Medulla oblongata (tissue), 1 donor: ENCODE results near the gene PLOD1.
"Not testable (repeated sequence)": the region's sequence is repeated elsewhere in the genome, so short reads cannot be mapped to it uniquely, and the experiment has no call there.

Experiments used
- DNase-seq: peaks from one replicate; pipeline ENCODE4 v3.0.0-alpha.2; 2015; ENCODE audit errors: extremely low spot score

The PLOD1 gene

DNA sequence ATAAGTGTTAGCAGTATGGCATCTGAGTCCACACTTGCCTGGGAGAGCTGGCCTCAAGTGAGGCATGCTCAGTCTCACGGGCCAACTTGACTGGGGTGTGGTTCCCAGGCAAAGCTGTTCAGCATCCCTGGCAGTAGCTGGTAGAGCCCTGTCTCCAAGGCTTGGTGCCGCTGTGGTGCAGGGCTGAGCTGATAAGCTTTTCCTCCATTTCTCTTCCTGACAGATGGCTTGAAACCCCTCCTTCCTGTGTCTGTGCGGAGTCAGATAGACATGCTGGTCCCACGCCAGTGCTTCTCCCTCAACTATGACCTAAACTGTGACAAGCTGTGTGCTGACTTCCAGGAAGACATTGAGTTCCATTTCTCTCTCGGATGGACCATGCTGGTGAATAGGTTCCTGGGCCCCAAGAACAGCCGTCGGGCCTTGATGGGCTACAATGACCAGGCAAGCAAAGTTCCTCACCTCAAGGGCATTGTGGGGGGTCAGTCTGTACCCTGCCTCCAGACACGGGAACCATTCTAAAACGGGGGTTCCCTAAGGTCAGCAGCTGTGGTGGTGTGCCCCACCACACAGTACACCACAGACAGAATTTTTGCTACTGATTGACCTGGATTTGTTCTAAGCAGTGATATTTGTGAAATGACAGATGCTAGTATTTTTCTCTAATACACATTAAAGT is 71.1 kb downstream of the PLOD1 start:
- no peak for DNase-seq

DNA sequence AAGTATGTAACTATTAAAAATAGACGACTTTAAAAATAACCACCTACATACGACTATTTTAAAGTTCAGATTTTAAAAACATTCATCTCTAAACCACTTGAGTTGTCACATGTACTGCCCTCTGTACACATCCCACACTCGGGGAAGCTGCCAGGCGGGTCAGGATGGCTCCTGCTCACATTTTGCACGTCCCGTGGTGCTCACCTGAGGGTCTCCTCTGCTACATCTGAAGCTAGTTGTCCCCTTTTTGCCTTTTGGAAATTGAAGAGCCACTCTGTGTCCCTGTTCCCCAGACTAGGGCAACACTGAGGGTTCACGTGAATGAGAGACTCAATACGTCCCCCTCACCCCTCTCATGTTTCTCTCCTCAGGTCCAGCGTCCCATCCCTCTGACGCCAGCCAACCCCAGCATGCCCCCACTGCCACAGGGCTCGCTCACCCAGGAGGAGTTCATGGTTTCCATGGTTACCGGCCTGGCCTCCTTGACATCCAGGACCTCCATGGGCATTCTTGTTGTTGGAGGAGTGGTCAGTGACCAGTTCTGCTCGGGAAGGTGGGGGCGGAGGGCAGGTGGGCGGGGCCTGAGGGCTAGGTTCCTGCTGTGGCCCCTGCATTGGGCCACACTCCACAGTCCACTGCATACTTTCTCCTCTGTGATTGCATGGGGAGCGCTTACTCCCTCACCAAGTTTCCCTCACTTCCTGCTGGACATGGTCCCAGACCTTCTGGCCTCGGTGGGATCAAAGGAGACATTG is 71.8 kb downstream of the PLOD1 start:
- no peak for DNase-seq

GRCh38 chr1:12007204-12007603 is 72.7 kb downstream of the PLOD1 start:
- DNase-seq = no peak

- DNase-seq = not testable (repeated sequence)
These were observed 73.8 kb downstream of the PLOD1 start for GRCh38 chr1:12008355-12008754.

- DNase-seq = no peak
These were observed 74.9 kb downstream of the PLOD1 start for GRCh38 chr1:12009318-12009947.

DNA sequence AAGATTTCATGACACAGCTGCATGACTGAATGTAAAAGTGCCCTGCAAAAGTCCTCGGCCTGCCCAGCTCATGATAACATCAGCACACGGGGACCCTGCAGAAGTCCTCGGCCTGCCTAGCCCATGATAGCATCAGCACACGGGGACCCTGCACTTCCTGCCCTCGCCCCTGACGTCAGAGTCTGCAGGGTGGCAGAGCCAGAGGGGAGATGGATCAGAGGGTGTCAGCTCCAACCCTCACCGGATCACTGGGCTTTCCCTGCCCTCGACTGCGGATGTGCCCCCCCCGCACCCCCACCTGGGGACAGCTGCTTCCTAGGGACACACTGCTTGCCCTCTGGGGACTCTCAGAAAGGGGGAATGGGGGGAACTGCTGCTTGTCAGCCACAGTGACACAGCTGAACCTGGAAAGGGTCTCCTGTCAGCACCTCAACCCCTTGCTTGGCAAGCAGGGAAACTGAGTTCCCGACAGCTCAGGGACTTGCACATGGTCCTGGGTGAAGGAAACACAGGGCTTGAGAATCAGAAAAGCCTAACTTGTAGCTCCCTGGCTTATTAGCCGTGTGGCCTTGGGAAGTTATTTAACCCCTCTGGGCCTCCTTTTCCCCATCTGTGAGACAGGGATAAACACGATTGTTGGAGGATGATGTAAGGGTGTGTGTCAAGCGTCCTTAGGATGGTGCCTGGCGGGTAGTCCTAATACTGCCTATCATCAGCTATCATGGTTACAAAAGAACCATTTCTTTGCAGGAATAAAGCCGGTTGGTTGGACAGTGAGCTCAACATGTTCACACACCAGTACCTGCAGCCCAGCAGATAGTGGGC is 76.4 kb downstream of the PLOD1 start:
- no peak for DNase-seq

- no peak for DNase-seq
These were observed 77.5 kb downstream of the PLOD1 start for GRCh38 chr1:12011998-12012397.

GRCh38 chr1:12012560-12013316 is 78.2 kb downstream of the PLOD1 start:
- DNase-seq = no peak

DNA sequence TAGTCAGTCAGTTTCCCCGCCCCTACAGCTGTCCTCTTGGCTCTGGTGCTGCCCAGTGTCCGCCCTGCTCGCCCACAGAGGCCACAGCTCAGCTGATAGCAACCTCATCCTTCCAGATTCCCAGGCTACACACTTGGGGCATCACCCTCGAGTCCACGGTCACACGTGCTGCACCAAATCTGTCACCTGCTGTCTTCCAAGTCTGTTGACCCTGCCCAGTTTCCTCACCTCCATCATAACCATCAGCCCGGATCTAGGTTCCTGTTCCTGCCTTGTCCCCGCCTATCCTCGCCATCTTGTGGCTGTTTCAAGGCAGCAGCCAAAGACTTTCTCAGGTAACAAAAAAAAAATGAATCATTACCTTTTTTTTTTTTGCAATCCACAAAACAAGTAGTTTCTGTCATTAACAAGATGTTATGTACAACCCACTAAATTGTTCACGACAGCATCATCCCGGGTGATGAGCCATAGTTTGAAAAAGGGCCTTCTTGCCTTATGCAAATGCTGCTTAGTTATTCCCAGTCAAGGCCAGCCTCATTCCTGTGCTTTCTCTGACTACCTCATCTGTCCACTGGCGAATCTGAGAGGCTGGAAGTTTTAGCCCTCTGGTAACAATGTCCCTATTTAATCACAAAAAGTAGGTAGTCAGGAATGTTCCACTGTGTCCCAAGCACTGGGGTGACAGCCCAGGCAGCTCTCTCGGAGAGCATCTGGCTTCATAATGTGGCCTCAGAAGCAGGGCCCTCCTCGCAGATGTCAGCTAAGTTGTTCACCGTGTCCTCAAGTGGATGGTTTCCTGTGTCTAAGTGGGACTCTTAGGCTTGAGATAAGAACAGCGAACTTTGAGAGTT is 79.8 kb downstream of the PLOD1 start:
- DNase-seq = no peak

- DNase-seq = no peak
These were observed 80.5 kb downstream of the PLOD1 start for GRCh38 chr1:12015001-12015491.

- no peak for DNase-seq
These were observed 81.0 kb downstream of the PLOD1 start for GRCh38 chr1:12015499-12015898.

- no peak for DNase-seq
These were observed 81.7 kb downstream of the PLOD1 start for GRCh38 chr1:12016182-12016581.

GRCh38 chr1:12019858-12020509 is 85.5 kb downstream of the PLOD1 start:
- peak; percentile 14 for DNase-seq

DNA sequence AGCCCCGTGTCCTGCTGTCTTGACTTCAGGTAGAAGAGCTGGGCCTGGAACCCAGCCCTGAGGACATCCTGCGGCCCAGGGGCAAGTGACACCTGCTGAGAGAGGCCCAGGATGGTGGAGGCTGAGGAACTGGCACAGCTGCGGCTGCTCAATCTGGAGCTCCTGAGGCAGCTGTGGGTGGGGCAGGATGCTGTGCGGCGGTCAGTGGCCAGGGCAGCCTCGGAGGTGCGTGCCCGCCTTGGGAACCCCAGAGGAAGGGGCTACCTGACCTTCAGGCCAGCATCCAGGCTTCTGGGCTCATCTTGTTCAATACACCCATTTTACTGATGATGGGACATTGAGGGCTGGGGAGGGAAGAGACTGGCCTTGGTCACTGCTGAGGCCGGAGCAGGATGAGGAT is 87.1 kb downstream of the PLOD1 start:
- no peak for DNase-seq

GRCh38 chr1:12022036-12022435 is 87.5 kb downstream of the PLOD1 start:
- no peak for DNase-seq
